SU-DHL-6 (cell line): ENCODE measurements around the gene ONECUT3.

Experiments used
- H2AFZ ChIP-seq: fragments of 200-600 bp; sonication (generic); 2 replicates; pipeline ENCODE4 v1.6.1; 2014; ENCODE audit warnings: low read depth, mild to moderate bottlenecking, moderate library complexity, mixed read lengths, antibody characterized with exemption, low read length; ENCODE audit not compliant: severe bottlenecking
- H3F3A ChIP-seq: fragments of 200-600 bp; shearing (Covaris generic); 2 replicates; pipeline ENCODE4 v1.6.0; 2016; ENCODE audit warnings: antibody characterized with exemption, mild to moderate bottlenecking; ENCODE audit not compliant: insufficient read depth
- H3K27ac ChIP-seq: fragments of 200-600 bp; sonication (generic); 2 replicates; pipeline ENCODE4 v1.5.1; 2016; ENCODE audit warnings: low read depth, mild to moderate bottlenecking, low read length, moderate library complexity, mixed read lengths
- H3K27me3 ChIP-seq: fragments of 200-600 bp; sonication (generic), shearing (Covaris generic); 2 replicates; pipeline ENCODE4 v1.6.0; 2014; ENCODE audit warnings: mild to moderate bottlenecking, low read length
- H3K36me3 ChIP-seq: fragments of 200-600 bp; sonication (generic); 2 replicates; pipeline ENCODE4 v1.6.1; 2014; ENCODE audit warnings: mild to moderate bottlenecking, low read length, mixed read lengths
- H3K4me2 ChIP-seq: fragments of 300-600, 200-600 bp; shearing (Covaris generic), sonication (generic); 2 replicates; pipeline ENCODE4 v1.6.0; 2014; ENCODE audit warnings: low read length, low read depth, mild to moderate bottlenecking; ENCODE audit not compliant: poor library complexity, severe bottlenecking
- H3K4me3 ChIP-seq: fragments of 200-600 bp; sonication (generic); 2 replicates; pipeline ENCODE4 v1.5.1; 2014; ENCODE audit warnings: antibody characterized with exemption, low read length, mild to moderate bottlenecking, mixed read lengths; ENCODE audit not compliant: insufficient read depth, poor library complexity, severe bottlenecking
- H3K79me2 ChIP-seq: fragments of 200-600 bp; sonication (generic); 2 replicates; pipeline ENCODE4 v1.6.1; 2014; ENCODE audit warnings: mild to moderate bottlenecking, low read length, moderate library complexity; ENCODE audit not compliant: insufficient read depth
- H3K9ac ChIP-seq: fragments of 200-600 bp; sonication (generic); 2 replicates; pipeline ENCODE4 v1.7.0; 2014; ENCODE audit warnings: mild to moderate bottlenecking, low read length
- H3K9me2 ChIP-seq: fragments of 200-600 bp; sonication (generic); replicated peaks from 2 replicates; pipeline ENCODE4 v1.6.1; 2014; ENCODE audit warnings: low read length; ENCODE audit not compliant: insufficient read depth
- H3K9me3 ChIP-seq: fragments of 200-600 bp; sonication (generic); 2 replicates; pipeline ENCODE4 v1.6.1; 2014; ENCODE audit warnings: low read length, mixed read lengths; ENCODE audit not compliant: insufficient read depth
- H4K20me1 ChIP-seq: fragments of 200-600 bp; sonication (generic); 2 replicates; pipeline ENCODE4 v1.6.1; 2014; ENCODE audit warnings: low read depth, mild to moderate bottlenecking, antibody characterized with exemption, low read length, moderate library complexity, mixed read lengths
- EZH2phosphoT487 ChIP-seq: fragments of 200-600 bp; sonication (generic), shearing (Covaris generic); conservative IDR thresholded peaks from 2 replicates; pipeline ENCODE4 v1.6.1; 2018; ENCODE audit warnings: mild to moderate bottlenecking, antibody characterized with exemption, low read length, moderate library complexity, mixed read lengths
- TF ChIP-seq, protein P1 (sequence below): fragments of 200-600 bp; sonication (generic); IDR thresholded peaks from one replicate; pipeline ENCODE4 v1.5.1; 2017; ENCODE audit warnings: antibody characterized with exemption, mild to moderate bottlenecking, low read length, moderate library complexity; ENCODE audit not compliant: insufficient read depth, poor library complexity, severe bottlenecking

The ONECUT3 gene

DNA sequence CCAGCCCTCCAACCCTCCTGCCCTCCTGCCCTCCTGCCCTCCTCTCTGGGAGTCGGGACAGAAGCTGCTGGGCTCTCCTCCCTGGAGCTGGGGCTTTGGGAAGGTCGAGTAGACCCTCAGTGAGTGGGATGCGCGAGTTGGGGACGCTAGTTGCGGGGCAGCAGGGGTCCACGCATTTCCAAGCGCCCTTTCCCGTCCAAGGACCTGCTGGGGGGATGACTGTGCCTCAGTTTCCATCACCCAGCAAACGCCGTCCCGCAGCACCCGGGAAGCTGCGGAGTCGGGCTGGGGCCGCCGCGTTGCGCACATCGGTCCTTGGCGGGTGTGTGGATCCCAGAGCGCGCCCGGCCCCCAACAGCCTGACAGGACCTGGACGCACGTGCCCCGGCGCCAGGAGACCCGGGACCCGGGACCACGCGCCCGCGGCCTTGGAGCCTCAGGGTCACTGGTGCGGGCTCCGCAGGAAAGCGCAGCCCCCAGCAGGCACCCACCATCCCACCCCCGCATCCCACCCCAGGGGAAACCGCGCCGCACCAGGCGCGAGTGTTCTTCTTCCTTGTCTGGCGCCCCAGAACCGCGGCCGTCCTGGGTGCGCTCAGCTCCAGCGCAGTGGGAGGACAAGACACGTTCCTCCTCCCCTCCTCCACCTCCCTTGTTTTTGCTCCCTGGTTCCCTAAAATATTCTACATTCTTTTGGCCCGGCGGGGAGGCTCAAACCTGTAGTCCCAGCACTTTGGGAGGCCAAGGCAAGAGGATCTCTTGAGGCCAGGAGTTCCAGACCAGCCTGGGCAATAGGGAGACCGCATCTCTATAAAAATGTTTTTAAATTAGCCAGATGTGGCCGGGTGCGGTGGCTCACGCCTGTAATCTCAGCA, 9.2 kb downstream of the ONECUT3 start:
- H2AFZ ChIP-seq = no peak overlapping the region
- H3K27me3 ChIP-seq = no peaks in the 10 kb centered on the region
- no peaks in the 10 kb centered on the region for H3K9me3 ChIP-seq
- H3K27ac ChIP-seq = no peak overlapping the region
- no peak overlapping the region for H3K4me2 ChIP-seq
- no peak for TF ChIP-seq EZH2phosphoT487
- TF ChIP-seq, protein P1, sequence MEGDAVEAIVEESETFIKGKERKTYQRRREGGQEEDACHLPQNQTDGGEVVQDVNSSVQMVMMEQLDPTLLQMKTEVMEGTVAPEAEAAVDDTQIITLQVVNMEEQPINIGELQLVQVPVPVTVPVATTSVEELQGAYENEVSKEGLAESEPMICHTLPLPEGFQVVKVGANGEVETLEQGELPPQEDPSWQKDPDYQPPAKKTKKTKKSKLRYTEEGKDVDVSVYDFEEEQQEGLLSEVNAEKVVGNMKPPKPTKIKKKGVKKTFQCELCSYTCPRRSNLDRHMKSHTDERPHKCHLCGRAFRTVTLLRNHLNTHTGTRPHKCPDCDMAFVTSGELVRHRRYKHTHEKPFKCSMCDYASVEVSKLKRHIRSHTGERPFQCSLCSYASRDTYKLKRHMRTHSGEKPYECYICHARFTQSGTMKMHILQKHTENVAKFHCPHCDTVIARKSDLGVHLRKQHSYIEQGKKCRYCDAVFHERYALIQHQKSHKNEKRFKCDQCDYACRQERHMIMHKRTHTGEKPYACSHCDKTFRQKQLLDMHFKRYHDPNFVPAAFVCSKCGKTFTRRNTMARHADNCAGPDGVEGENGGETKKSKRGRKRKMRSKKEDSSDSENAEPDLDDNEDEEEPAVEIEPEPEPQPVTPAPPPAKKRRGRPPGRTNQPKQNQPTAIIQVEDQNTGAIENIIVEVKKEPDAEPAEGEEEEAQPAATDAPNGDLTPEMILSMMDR = no peak
- H3K79me2 ChIP-seq = no peaks in the 10 kb centered on the region
- no peak overlapping the region for H3K9ac ChIP-seq
- no peaks in the 10 kb centered on the region for H3F3A ChIP-seq
- no peaks in the 10 kb centered on the region for H4K20me1 ChIP-seq
- H3K4me3 ChIP-seq = no peak overlapping the region
- no peaks in the 10 kb centered on the region for H3K9me2 ChIP-seq
- H3K36me3 ChIP-seq = no peaks in the 10 kb centered on the region

DNA sequence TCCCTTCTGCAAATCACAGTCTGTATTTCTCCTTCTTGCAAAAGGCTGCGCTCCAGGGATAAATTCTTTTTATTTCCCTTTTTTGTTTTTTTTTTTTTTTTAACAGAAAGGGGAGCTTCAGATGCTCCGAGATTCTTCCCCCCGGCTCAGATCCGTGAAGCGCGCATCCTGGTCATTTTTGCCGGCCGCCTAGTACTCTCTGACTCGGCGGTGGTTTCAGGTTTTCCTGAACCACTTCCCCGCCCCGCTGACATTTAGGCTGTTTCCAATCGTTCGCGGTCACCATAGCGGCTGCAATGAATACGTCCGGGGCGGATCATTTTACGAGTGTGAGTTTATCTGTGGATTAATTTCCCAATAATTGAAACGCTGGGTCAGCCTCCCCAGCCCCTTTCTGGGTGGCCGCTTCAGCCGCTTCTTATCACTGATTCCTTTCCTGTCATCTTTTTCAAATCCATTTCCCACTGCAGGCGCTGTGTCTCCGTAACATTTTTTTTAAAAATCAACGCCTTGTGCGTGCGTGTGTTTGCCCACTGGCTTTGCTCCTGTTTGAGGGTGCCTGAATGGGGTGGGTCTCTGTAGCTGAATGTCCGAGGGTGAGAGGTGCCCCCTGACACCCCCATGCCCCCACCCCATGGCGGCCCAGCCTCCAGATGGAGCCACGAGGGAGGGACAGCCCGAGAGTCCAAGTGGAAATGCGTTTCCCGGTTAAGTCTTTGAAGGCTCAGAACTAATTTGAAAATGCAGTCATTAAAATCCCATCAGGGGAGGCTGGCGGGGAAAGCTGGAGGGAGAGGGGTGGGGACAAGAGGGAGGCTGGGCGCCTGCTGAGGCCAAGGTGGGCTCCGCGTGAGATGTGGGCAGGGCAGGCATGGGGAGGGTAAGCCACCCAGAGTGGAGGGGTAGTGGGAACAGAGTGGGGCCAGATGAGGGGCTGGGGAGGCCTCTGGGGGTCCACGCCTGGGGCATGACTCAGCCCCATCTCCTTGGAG, 10.6 kb downstream of the ONECUT3 start:
- no peaks in the 10 kb centered on the region for H3K27me3 ChIP-seq
- no peak overlapping the region for H2AFZ ChIP-seq
- H3K27ac ChIP-seq = no peak overlapping the region
- no peaks in the 10 kb centered on the region for H3K9me3 ChIP-seq
- H3K4me3 ChIP-seq = no peak overlapping the region
- H3F3A ChIP-seq = no peaks in the 10 kb centered on the region
- no peak overlapping the region for H3K9ac ChIP-seq
- H3K36me3 ChIP-seq = no peaks in the 10 kb centered on the region
- H3K9me2 ChIP-seq = no peaks in the 10 kb centered on the region
- TF ChIP-seq, protein P1 = no peak
- no peak for TF ChIP-seq EZH2phosphoT487
- H3K4me2 ChIP-seq = no peak overlapping the region
- H3K79me2 ChIP-seq = no peaks in the 10 kb centered on the region
- H4K20me1 ChIP-seq = no peaks in the 10 kb centered on the region

DNA sequence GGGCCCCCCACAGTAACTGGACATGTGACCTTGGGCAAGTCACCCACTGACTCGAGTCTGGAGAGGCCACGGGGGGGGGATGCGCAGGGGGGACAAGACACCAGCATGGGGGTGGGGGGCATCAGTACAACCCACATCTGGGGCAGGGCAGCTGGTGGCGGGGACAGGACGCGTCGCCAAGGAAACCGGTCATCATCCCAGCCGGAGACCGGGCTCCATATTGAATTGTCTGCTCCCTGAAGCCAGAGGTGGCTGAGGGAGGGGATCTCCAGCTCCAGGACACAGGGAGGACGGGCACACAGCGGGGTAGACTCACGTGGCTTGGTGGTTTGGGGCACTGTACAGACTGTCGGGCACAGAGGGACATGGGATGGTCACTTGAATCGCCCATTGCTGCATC, 11.4 kb downstream of the ONECUT3 start:
- H3K27me3 ChIP-seq = 0 out of 2 replicates have a peak, but pooled peaks cover under 1% of the 10 kb centered on the region
- no peak overlapping the region for H2AFZ ChIP-seq
- no peak overlapping the region for H3K4me2 ChIP-seq
- H3K36me3 ChIP-seq = no peaks in the 10 kb centered on the region
- H3K9me2 ChIP-seq = no peaks in the 10 kb centered on the region
- H4K20me1 ChIP-seq = no peaks in the 10 kb centered on the region
- no peaks in the 10 kb centered on the region for H3F3A ChIP-seq
- no peaks in the 10 kb centered on the region for H3K79me2 ChIP-seq
- no peak for TF ChIP-seq EZH2phosphoT487
- TF ChIP-seq, protein P1 = no peak
- no peak overlapping the region for H3K9ac ChIP-seq
- H3K27ac ChIP-seq = no peak overlapping the region
- H3K4me3 ChIP-seq = no peak overlapping the region
- no peaks in the 10 kb centered on the region for H3K9me3 ChIP-seq
